ACHN (cell line): ENCODE results near the gene LDHA.

Experiments
- DNase-seq: peaks from one replicate; pipeline ENCODE4 v3.0.0-alpha.2; 2015
- in situ Hi-C: cut with HindIII; loops from 2 replicates; pipeline ENCODE4 v1.10.0; 2017; ENCODE audit warnings: low sequenced_read_pairs, low pct_ligation_motif_present, low pct_unique_long_range_greater_than_20kb

The LDHA gene

DNA sequence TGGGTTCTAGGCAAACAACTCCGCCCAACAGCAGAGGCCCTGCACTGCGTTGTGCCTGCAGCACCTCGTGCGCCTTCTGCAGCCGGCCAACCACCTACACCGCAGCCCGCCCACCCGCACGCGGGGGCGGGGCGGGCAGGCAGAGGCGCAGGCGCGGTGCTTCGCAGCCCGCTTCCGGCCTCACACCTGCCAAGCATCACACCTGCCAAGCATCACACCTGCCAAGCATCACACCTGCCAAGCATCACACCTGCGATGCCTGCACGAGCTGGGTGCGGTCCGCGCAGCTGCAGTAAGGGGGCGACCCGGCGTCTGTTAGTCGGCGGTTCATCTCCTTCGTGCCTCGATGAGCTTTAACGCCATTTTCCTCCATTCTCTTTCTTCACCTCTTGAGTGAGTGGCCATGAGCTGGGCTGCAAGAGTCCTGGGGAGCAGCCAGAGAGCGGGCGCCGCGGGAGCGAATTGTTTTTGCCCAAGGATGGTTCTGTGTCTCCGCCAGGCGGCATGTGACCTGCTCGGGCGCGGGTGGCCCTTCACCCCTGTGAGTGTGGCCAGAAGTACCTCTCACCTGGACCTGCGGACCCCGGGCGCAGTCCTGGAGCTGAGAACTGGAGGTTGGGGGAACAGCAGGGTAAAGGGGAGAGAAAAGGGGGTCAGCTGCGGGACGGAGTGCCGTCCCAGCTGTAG lies 61.5 kb downstream of the LDHA start, which contains the start of gene LDHAL6A:
TSS of gene LDHAL6A (plus strand) at position 171 of the 687 bp plus-strand sequence. CDS start 825 bp downstream, outside the sequence.
- in situ Hi-C loops, result no loop called here
- no peak for DNase-seq

DNA sequence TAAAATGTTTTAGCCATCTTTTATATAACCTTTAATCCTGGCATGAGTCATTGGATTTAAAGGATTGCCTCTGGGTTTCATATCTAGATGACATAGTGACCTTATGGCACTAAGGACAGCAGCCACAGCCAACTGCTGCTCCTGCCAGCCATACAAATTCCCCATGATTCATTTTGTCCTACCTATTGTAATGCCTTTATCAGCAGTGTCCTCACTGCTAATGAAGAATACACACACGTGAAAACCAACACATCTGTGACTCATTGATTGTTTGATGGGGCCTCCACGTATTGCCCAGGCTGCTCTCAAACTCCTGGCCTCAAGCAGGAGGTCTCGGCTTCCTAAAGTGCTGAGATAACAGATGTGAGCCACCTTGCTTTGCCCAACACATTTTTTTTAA lies 63.1 kb downstream of the LDHA start:
- DNase-seq, result no peak
- in situ Hi-C loops, result no loop called here
